Measurements from ENCODE around the gene STPG1. TPM values are rescaled to one million over a fixed set of nuclear protein-coding genes. Genes with fewer than 3 reads are reported as not detected.

STPG1 gene
- total and polyA plus RNA-seq, 2 of the 13 experiments (the other 11 are each of a cell fraction or from before 2014, with no cell fraction given) = 3.4 to 4.3 TPM

- TF ChIP-seq GMEB1 (CRISPR knock-in tag; IDR thresholded peaks at IDR 0.05; ENCODE audit: borderline replicate concordance) (no peak), ZNF784 (CRISPR knock-in tag; IDR thresholded peaks at IDR 0.05; ENCODE audit: borderline replicate concordance) (no peak), JARID2 (CRISPR knock-in tag; IDR thresholded peaks at IDR 0.05; ENCODE audit: insufficient replicate concordance) (no peak), ZFP36L2 (CRISPR knock-in tag; IDR thresholded peaks at IDR 0.05) (no peak), TP53 (CRISPR knock-in tag; conservative IDR thresholded peaks at IDR 0.05) (no peak), CREM (IDR thresholded peaks at IDR 0.05) (no peak), CREM (CRISPR knock-in tag; IDR thresholded peaks at IDR 0.05) (no peak), ZNF720 (CRISPR knock-in tag; IDR thresholded peaks at IDR 0.05) (no peak), ZNF878 (CRISPR knock-in tag; IDR thresholded peaks at IDR 0.05) (no peak), FOXO4 (CRISPR knock-in tag; conservative IDR thresholded peaks at IDR 0.05) (no peak), NR2F2 (IDR thresholded peaks at IDR 0.05; ENCODE audit: borderline replicate concordance, low read depth) (no peak), CEBPZ (IDR thresholded peaks at IDR 0.05; ENCODE audit: low read length) (no peak), ZC3H4 (CRISPR knock-in tag; IDR thresholded peaks at IDR 0.05; ENCODE audit: borderline replicate concordance) (no peak), ZNF260 (CRISPR knock-in tag; IDR thresholded peaks at IDR 0.05; ENCODE audit: borderline replicate concordance, low read depth) (no peak), NFAT5 (CRISPR knock-in tag; IDR thresholded peaks at IDR 0.05) (0 out of 2 replicates have a peak, but pooled peaks have one; percentile 17), SP5 (CRISPR knock-in tag; IDR thresholded peaks at IDR 0.05; ENCODE audit: borderline replicate concordance, low read depth) (no peak)
These were observed 2.5 kb upstream of the STPG1 start (continued) for GRCh38 chr1:24415910-24416665.

Data from HepG2 (cell line).